Stimulated activated CD4-positive, alpha-beta T cell treated with anti-CD3 and anti-CD28 coated beads, TNF-alpha, amount 100 ng/mL, for 48 hours (primary cell): ENCODE measurements around the gene S100G.

Experiments used
- DNase-seq, 3 donors: peaks; one replicate each; pipeline ENCODE4 v3.0.0-alpha.2; 2020; ENCODE audit warnings: low read depth in 3 of 3

The S100G gene

GRCh38 chrX:16646366-16647138 is 3.4 kb upstream of the S100G start:
- no peak for DNase-seq

- no peak for DNase-seq
These were observed 1.6 kb downstream of the S100G start for GRCh38 chrX:16651391-16652024.

- no peak for DNase-seq
These were observed 3.5 kb downstream of the S100G start for GRCh38 chrX:16653424-16653823.

- DNase-seq = no peak
These were observed 4.1 kb downstream of the S100G start for GRCh38 chrX:16654093-16654492.

GRCh38 chrX:16658284-16658683 is 8.3 kb downstream of the S100G start:
- no peak for DNase-seq

GRCh38 chrX:16659321-16659720 is 9.4 kb downstream of the S100G start:
- DNase-seq = no peak

GRCh38 chrX:16661495-16661894 is 11.5 kb downstream of the S100G start:
- no peak for DNase-seq

- DNase-seq = no peak
These were observed 12.4 kb downstream of the S100G start for GRCh38 chrX:16662402-16662801.

- no peak for DNase-seq
These were observed 14.1 kb downstream of the S100G start for GRCh38 chrX:16664074-16664473.

GRCh38 chrX:16664626-16665025 is 14.7 kb downstream of the S100G start:
- DNase-seq = no peak

- no peak for DNase-seq
These were observed 15.1 kb downstream of the S100G start for GRCh38 chrX:16665089-16665488.

GRCh38 chrX:16666541-16666940 is 16.6 kb downstream of the S100G start:
- no peak for DNase-seq

- DNase-seq = peak in 1 of 3 donors; percentile 8
These were observed 21.0 kb downstream of the S100G start for GRCh38 chrX:16671005-16671404.

- DNase-seq = no peak
These were observed 28.7 kb downstream of the S100G start for GRCh38 chrX:16678689-16679088.

GRCh38 chrX:16683007-16683664 is 33.2 kb downstream of the S100G start:
- no peak for DNase-seq

GRCh38 chrX:16687514-16687913 is 37.6 kb downstream of the S100G start:
- no peak for DNase-seq

- peak in 2 of 3 donors; percentile 22 to 58 for DNase-seq
These were observed 45.2 kb downstream of the S100G start for GRCh38 chrX:16695079-16695676.

- no peak for DNase-seq
These were observed 47.0 kb downstream of the S100G start for GRCh38 chrX:16696956-16697355.

GRCh38 chrX:16699389-16699788 is 49.4 kb downstream of the S100G start:
- DNase-seq = no peak

GRCh38 chrX:16700734-16701133 is 50.8 kb downstream of the S100G start:
- DNase-seq = no peak

- DNase-seq = no peak
These were observed 53.0 kb downstream of the S100G start for GRCh38 chrX:16702700-16703599.
